Superior temporal gyrus (tissue), 1 donor: ENCODE measurements around the gene PIR.

Source experiments
- DNase-seq: peaks from one replicate; pipeline ENCODE4 v3.0.0-alpha.2; 2016; ENCODE audit errors: extremely low spot score

PIR gene

DNA sequence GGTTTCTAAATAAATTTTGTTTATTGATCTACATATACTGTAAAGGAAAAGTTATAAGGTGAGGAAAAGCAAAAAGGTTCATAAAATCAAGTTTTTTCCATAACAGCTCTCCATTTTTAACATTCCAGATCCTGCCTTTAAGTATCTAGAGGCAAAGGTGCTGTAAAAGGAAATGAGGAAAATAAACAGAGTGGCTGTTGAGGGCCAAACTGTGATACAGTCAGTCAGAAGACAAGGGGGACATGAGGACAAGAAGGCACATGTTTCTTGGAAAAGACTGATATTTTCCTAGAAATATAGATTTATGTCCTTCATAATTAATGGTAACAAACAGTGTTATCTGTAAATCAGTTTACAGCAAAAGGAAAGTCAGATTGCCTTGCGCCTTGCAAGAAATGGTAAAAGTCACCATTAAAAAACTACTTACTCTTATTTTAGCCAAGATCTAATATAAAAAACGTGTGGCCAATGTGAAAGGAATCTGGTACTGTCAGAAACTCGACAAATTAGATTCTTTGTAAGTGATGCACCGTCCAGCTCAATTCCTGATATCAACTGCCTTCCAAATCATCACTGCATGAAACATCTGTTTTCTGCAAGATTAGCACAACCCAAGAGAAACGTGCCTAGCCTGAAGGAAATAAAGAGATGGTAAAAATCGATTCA is 75.0 kb downstream of the PIR start:
- no peak for DNase-seq

DNA sequence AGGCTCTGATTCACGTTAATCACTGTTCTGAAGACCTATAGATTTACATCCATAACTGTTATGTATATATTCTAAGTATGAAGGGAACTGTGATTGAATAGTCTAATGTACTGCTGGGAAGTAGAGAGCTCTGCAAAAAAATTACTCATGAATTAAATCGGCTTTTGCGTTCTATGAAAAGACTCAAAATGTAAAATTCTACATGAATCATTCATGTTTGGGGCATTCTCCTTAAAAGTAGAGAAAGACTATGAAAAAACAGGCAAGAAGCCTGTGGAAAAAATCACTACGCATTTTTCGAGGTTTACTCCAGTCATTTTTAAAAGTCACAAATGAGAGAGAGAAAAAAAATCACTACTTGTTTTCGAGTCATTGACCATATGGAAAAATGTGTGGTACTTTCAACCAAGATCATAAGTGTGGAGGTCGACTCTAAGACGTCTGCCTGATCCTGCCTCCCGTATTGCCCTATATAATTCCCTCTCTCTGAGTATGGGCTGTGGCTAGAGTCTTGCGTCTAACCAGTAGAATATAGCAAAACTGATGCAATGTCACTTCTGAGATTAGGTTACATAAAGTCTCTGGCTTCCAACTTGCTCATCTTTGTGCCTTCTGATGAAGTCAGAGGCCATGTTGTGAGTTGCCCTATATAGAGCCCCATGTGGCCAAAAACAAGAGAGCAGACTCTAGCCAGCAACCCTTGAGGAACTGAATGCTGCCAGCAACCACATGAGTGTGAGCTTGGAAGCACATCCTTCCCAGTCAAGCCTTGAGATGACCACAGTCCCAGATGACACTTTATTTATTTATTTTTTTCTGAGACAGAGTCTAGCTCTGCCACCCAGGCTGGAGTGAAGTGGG is 76.8 kb downstream of the PIR start:
- no peak for DNase-seq

DNA sequence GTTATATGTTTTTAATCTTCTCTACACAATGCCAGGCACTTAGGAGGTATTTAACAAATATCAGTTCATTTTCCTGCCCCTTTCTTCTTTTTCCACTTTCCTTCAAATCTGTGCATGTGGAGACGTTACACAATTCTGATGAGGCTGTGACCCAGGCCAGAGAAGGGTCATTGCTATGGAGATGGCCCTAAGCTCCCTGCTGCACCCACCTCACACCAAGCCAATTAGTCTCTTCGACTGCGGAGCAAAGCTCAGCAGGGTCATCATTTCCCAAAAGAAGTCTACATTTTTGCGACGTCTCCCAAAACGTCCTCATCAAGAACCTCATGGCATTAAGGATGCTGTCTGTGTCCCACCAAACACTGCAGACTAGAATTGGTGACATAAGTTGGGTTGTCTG is 80.0 kb downstream of the PIR start:
- no peak for DNase-seq

DNA sequence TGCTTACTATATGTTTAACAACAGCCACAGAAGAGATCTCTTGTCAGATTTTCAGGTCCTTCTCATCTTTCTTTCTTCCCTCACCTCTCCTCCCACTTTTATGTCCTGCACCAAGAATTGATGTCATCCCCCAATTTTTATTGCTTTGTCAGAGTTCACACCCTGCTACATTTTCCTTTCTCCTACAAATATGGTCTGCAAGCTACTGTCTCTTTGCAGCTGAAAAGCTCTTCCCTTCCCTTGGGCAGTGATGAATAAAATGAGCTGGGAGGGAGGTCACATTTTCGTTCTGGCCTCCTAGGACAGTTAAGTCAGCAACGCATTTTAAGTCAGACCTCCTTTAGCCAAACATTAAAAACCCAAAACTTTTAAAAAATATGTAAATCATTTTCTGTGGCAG is 82.2 kb downstream of the PIR start:
- DNase-seq, result no peak

DNA sequence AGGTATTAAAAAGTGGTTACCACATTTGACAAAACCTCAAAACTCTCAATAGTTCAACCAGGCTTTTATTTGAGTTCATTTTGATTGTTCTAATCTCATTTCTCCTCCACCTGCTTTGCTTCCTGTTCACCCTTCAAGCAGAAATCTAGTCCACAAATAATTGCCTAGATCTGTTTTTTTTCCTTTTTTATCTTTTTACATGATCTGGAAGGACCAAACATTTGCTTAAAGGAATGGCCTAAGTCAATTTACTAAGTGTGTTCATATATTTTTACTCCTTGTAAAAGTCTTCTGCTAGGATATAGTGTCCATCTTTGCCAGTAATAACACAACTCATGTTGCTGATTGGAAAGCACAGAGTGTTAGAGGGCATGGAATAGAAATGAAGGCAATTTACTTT is 82.7 kb downstream of the PIR start:
- no peak for DNase-seq

DNA sequence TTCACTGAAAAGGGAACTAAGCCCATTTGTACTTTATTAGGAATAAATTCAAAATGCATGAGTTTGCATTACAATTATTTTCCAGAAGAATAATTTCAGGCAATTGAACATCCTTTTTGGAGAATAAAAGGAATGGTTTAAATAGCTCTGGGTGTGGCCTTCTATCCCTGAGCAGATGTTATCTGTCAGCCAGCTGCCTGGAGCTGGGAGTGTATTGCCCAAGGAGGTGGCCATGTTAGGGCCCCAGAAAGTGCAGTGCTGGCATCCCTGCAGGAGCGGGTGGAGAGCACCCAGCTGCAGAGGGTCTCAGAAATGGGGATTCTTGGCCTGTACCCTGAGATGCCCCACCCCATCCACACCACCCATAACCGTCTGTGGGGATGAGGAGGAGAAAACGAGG is 87.3 kb downstream of the PIR start:
- no peak for DNase-seq

DNA sequence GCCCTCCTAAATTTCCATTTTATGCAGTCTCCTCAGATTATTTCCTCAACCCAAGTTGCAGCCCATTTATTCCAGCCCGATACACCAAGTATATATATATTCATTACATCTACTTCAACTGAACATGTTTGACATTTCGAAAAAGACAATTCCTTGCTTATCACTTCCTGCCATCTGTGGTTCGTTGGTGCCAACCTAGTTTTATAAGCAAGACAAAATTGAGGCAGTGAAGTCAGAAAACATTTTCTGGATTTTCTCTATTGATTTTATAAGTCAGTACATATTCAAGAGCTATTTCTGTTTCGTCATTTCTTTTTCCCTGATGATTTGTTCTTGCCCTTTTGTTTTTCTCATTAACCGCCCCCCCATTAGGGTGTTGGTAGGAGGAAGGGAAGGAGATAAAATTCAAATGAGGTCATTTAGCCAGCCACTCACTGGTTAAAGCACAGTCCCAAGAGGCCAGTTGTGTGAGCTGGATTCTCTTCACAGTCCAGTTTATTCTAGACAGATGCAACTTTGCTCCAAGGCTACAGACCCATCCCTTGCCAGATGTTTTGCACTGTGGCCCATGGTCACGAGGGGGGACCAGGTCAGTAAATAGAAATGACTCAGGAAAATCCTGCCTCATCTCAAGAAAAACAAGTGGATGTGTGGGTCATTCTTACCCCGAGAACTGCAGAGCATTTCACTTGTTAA is 88.6 kb downstream of the PIR start:
- no peak for DNase-seq

DNA sequence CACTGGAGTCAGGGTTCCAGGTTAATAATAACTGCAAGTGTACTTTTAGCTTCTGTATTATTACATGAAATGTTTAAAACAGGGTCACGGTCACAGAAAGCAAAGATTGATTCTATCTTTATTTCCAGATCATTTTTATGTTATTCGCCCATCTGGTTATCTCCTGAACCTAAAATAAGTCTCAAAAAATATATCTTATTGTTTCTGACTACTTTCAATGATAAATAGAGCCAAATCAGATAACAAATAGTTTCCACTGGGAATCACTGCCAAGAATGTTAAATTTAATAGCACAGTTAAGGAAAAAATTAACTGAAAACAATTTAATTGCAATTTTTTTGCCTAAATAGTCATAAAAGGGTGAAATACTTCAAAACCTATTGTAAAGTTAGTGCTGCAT is 91.8 kb downstream of the PIR start:
- no peak for DNase-seq

DNA sequence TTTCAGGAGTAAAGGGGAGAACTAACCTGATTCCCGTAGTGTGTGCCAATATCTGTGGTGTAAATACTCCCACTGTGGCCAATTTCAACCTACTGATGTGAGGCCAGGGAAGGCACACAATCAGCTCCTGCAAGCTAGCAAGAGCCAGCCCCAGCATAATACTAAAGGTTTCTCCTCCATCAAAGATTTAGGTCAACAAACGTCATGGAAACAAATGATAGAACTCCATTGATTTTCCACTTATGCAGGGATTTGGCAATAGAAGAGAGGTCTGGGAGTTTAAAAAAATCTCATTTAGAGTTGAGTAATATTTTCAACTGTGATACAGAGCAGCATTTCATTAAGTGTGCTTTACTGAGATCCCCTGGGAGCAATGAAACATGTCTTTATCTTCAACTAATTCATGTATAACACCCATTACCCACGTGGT is 93.2 kb downstream of the PIR start:
- no peak for DNase-seq

DNA sequence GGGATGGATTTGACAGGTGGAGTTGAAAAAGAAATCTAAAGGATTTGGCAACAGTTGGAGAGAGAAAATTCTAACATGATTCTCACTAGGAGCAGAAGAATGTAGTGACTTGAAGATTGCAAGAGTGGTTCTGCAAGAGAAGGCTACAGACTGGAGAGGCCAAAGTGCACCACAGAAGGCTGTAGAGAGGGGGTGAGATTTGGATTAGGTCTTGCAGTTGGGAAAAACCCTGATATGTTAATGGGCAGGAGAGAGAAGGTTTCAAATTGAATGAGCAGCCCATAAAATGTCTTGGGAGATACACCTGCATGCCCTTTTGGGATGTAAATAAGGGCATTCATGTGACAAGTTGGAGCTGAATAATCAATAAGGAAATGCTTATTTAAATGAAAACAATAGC is 94.3 kb downstream of the PIR start:
- no peak for DNase-seq

DNA sequence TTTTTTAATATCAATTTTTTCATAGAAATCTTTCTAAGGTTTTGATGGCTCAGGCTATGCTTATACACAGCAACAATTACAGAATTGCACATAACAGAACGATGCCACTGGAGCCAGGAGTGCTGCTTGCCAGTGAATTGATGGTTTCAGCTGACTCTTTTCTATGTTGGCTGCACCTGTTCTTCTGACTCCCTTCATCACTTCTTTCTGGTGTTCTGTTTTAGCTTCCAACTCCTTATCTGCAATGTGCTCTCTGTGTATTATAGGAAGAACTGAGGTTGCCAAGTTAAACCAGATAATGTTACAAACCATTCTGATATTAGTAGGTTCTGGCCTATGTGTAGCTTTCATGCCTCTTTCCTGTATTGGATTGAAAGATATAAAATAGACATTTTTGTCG is 97.3 kb downstream of the PIR start:
- DNase-seq, result no peak

DNA sequence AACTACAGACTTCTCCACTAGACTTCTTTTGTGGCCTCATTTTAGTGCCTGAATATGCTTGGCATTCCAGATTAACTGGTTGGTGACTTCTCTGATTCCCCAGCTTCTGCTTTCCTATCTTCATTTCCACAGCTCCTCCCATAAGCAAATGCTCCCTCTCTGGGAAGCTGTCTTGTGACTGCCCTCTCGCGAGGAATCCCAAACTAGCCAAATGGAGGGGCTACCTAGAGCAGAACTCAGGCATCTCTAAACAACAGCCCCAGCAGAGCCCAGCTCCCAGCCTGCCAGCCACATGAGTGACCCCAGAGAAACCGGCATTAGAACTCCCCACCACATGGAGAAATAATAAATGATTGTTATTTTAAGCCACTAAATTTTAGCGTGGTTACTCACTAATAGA is 101.3 kb downstream of the PIR start:
- DNase-seq, result no peak

DNA sequence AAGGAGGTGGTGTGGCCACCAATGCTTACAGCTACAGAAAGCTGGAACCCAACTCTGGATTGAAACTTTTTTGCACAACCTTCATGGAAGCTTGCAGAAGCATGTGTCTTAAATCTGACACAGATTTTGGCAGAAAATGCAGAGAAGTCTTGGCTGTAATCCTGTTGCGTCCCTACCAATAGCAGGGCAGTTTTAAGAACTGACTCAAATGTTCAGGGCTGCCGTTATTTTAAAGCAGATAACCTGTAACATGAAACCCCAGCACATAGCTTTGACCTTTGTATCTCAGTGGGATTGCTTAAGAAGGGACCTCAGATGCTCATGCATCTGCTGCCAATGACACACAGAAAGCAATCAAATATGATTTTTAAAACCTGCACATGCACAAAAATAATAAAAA is 108.8 kb downstream of the PIR start, which contains the start of gene VEGFD:
TSS of gene VEGFD (minus strand) at position 110 of the 400 bp plus-strand sequence. CDS start 467 bp downstream, outside the sequence.
- no peak for DNase-seq

DNA sequence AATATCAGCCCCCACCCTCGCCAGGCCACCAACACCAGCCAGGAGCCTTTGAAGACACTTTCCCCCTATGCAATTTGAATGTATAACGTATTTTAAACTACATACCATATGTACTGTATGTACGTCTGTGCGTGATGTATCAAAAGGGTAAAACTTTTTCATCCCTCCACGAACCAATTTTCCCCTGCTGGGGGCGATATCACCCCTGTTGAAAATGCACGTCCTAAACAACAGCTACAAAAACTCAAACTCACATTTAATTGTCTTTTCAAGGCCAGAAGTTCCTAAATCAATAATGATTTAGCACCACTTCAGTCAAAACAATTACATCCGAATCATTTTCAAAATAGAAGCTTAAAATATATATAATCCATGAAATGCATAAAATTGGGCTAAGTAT is 110.3 kb downstream of the PIR start:
- DNase-seq, result no peak

DNA sequence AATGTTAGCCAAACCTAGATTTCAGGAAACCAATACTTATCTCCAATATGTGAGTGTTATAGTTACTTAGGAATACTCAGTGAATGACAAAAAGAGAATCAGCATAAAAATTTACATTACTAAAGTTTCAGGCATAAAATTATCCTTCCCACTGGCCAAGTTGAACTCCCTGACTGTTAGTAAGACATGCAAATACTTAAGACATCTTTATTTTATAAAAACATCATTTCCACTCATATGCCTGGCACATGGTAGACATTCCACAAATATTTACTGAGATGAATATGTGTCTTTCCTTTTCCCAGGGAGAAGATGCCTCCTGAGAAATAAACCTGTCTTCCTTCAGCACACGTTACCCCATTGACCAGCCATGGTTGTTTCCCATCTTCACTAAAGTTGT is 116.2 kb downstream of the PIR start:
- DNase-seq, result no peak

DNA sequence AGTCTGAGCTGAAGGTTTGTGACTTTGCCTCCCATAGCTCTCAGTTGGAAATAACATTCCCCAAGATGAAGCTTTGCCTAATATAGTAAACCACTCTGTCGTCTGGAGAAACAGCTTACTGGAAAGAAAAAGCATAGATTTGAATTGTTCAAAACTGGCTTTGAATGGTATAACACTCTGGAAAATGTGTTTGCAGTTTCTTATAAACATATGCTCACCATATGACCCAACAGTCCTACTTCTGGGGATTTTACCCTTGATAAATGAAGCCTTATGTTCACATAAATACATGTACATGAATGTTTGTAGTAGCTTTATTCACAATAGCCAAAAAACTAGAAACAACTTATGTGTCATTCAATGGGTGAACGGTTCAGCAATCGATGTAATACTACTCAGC is 119.2 kb downstream of the PIR start:
- DNase-seq, result no peak

DNA sequence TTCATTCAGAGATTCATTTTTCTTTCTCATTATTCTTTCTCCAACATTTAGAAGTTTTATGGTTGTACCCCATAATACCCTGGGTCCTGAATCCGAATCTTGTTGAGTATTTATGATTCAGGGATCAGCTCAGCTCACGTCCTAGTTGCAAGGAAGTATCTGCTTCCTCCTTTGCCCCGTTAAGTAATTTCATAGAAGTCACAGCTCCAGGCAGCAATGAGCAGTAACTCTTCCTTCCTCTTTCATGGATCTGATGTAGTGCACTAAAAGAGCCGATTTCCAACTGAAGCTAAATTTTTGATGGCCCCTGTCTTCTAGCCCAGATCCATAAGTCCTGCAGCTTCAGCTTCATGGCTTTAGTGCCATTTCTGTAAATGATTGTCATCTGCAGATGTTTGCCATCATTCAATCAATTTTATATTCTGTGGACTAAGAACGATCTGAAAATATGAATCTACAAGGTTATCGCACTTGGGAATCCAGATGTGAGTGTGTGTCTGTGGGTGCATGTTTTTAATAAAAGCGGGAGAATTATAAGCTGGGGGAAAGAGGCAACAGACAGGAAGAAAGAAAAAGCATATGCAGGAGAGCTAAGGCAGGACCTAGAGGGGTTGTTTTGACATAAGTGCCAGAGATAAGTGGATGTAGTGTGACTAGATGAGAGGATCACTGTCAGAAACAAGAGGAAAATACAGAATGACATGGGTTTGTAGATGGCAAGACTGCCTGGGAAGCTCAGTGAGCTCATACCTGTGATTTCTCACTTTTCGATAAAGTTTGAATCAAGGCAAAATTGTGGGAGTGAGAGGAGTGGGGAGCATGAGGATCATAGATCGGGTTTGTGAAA is 126.4 kb downstream of the PIR start:
- no peak for DNase-seq

DNA sequence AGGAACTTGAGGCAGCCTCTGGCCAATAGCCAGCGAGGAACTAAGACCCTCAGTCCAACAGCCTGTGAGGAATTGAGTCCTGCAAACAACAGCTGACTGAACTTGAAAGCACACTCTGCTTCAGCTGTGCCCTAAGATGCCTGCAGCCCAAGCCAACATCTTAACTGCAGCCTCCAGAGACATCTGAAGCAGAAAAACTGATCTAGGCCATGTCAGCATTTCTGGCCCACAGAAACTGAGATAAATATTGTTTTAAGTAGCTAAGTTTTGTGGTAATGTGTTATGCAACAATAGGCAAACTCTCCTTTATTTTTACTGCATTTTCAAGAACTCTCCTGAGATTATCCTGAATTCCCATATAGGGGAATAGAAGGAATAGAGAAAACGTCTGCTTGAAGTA is 133.4 kb downstream of the PIR start:
- no peak for DNase-seq

DNA sequence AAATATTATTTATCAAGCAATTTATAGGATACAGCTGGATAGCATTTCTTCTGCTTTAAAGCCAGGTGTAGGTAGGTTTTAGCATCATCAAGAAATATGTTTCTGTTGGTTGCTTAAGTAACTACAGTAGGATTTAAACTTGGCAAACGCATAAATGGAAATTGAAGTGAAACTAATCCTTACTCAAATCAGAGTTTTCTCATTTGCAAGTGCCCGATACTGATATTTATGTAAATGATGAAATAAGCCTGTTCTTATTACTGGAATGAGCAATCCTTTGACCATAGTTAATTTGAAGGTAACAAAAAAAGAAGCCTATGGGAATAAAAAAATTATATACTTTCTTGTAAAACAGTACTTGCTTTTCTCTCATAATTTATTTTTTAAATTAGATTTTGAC is 134.6 kb downstream of the PIR start:
- DNase-seq, result no peak

DNA sequence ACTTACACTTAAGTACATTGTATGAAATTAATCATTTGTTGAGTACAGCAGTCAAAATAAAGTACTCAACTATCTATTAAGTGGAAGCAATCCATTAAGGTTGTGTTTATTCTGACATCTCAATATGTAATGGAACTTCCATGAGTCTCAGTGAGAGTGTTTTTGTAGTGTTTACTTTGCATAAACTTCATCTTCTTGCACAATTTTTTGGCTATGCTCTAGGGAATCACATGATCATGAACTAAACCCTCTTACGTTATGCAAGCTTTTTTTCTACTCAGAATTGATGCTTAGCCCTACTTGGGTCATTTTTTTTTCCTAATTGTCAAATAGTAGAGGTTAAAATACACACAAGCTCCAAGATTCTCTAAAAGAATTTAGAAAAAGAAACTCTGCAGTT is 136.7 kb downstream of the PIR start:
- DNase-seq, result no peak

DNA sequence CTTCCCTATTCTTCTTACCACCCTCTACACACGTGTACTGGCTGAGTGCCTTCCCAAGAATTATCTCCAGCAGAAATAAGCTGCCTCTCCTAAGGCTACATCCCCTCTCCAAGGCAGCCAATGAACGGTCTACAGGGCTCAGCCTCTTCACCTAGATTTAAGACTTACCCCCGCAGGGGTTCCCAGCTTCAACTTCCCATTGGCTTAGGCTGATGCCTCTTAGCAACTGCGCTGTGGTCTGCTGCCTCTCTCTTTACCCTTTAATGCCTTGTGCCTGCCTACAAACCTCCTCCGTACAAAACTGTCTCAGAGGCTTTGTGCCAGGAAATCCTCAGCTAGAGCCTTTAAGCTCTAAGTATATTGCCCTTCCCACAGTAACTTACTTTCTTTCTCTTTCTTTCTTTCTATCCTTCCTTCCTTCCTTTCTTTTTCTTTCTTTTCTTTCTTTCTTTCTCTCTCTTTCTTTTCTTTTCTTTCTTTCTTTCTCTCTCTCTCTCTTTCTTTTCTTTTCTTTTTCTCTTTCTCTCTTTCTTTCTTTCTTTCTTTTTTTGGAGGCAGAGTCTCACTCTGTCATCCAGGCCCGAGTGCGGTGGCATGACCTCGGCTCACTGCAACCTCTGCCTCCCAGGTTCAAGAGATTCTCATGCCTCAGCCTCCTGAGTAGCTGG is 142.7 kb downstream of the PIR start:
- no peak for DNase-seq
